LHCN-M2 (cell line): ENCODE measurements around the gene SLC22A23. TPM values are rescaled to one million over a fixed set of nuclear protein-coding genes. Genes with fewer than 3 reads are reported as not detected.
A peak's percentile ranks its signal among the peaks of the same experiment; 100 is the strongest.

ENCODE experiments used
- DNase-seq: peaks from one replicate; pipeline ENCODE4 v3.0.0-alpha.2; 2012; ENCODE audit warnings: low read depth
- total RNA-seq: library from RNA; depleted of rRNA; stranded (reverse); fragments of >200 nt; gene quantifications from 2 replicates; pipeline ENCODE4 v1.2.3, GENCODE V29; 2014

SLC22A23 gene
- total RNA-seq, 1 experiment from 2014 or later, result 1.6 TPM

DNA sequence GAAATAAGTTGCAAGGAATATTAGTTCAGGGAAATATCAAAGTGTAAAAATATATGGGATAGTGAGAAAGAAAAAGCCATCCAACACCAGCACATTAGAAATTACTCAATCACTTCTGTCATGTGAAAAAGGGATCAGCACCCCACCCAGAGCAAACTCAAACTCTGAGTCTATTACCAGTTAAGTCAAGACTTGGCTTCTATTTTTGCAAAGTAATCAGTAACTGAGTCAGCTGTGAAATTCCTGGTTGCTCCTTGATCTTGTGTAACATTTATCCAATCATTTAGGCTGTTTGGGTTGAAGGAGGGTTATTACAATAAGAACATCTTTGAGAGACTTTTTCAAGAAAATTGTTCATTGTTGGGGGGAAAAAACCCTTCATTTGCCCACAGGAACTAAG is 51.2 kb downstream of the SLC22A23 start:
- peak; percentile 48 for DNase-seq

DNA sequence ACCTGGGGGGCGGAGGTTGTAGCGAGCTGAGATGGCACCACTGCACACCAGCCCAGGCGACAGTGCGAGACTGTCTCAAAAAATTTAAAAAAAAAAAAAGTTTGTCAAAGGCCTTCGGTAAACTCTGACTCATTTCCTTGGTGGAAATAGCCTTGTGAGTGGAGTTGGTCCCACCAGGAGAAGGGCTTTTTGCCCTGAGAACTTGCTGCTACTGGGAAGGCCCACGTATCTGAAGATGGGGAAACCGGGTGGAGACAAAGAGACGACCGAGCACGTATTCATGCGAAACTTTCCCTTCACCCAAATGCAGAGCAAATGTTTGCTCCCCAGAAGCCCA is 51.7 kb downstream of the SLC22A23 start:
- DNase-seq, result no peak

DNA sequence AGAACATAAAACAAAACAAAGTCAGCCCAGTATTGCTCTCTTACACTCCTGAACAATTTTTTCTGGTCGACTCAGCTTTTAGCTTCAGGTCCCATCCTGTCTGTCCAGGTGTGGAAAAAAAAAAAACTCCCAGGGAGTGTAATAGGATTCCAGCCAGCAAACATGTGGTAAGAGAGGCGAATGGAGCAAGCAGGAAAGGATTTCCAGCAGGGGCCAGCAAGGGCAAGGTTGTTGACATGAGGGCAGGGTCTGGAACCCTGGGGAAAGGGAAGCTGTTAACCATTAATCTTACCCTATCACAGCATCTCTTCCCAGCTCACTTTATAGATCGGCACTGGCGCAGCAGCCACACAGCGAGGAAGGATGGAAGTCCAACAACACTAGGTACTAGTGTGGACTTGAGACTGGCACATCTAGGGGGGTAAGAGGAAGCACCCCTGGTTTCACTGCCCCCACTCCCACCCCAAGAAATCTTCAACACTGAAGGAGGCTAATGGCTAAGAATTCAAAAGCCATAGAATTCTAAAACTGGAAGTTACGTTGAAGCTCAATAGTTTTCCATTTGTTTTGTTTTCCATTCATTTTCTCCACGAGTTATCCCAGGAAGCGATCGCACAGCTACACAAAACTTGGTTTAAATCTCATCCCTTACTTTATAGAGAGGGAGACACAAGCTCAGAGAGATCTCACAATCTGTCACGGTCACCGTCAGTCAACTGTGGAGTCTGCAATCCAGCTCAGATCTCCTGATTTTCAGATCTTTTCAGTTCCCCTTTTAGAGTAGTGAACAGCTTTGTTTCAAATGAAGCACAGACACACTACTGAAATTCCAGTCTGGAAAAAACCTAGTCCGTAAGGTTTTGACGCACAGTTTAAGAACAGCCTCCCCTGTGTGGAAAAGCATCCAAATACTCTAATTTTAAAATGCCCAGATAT is 53.3 kb downstream of the SLC22A23 start:
- DNase-seq, result no peak

DNA sequence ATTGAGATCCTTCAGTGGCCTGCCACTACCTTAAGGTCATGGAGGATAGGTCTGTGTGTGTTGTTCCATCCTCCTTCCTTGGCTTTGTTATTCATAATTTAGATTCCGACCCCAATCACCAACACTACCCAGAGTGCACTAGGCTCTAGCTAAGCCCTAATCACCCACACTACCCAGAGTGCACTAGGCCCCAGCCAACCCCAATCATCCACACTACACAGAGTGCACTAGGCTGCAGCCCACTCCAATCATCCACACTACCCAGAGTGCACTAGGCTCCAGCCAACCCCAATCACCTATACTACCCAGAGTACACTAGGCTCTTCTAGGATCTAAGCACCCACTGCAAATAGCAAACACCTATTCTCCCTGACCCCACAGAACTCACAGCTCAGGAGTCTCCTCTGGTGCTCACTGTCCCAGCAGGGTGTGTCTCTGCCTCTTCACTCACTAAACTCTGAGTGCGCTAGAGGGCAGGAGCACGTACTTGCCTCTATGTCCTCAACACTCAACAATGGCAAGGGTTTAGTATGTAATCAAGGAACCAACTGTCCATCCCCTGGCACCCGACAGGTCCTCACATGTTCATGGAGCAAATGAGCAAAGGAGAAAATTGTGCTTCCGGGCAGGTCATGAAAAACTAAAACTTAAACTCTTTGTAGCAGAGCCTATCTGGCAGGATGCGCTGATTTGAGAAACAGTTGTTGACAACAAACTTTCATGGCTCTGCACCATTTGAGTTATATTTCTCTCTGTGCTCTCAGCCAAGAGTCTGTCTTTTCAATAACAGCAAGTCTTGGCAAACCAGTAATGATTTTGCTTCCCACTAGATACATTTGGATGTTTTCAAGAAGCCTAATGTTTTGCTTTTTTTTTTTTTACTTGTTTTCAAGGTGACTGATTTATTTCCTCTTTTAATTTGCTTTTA is 54.3 kb downstream of the SLC22A23 start:
- DNase-seq, result no peak

DNA sequence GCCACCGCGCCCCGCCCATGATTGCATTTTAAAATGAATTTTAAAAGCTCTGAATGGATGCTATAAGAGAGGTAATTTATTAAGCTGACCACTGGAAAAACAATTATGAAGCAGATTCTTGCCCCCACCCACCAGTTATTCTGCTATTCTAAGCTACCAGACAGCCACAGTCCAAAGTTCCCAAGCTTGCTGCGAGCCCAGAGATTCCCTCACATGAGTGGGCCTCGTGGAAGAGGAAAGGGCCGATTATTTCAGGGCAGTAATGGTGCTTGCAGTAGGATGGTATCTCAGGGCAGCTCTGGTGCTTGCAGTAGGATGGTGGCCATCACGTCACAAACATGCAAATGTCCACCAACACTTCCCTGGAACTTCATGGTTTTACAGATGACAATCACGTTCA is 56.7 kb downstream of the SLC22A23 start:
- DNase-seq, result no peak

DNA sequence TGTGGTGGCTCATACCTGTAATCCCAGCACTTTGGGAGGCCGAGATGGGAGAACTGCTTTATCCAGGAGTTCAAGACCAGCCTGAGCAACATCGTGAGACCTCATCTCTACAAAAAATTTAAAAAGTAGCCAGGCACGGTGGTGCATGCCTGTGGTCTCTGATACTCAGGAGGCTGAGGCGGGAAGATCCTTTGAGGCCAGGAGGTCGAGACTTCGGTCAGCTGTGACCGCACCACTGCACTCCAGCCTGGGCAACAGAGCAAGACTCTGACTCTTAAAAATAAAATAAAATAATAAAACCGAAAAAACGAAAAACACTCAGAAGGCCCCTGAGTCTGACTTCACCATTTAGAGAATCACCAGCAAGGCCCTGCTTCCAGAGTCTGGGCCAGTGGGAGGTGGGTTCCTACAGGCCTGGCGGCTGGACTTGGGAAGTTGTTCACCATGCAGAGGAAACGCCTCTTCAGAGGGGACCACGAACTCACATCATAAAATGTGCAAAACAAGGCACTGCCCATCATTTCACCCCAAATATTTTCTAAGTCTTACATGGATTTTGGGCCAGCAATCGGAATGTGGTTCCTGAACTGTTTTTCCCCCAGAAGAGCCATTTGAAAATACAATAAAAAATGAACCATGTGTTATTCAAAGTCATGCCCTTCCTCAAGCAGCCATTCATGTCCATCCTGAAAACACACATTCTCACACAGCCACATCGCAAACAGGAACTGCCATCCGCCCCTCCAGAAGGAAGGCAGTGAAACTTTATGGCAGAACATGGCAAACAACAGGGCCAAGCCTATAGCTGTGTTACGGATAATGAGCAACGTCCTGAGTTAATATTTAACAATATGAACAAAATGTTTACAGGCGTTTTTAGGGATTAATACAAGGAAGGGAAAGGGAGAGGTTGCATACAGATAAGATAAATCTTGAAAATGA is 57.8 kb downstream of the SLC22A23 start:
- no peak for DNase-seq

DNA sequence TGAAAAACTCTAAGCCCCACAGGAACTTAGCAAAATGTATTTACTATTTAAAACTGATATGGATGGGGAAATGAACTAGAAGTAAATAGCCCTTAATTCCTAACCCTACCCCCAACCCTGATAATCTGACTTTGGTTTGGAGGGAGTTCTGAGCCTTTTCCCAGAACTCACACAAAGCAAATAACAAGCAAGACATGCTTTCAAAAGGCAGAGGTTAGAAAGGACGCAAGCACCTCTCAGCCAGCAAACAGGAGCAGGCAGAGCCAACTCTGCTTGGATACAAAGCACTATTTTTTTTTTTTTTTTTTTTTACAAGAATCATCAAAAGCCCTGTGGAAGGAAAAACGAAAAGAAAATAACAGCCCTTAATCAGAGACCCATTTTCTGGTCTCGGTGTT is 58.7 kb downstream of the SLC22A23 start:
- no peak for DNase-seq

DNA sequence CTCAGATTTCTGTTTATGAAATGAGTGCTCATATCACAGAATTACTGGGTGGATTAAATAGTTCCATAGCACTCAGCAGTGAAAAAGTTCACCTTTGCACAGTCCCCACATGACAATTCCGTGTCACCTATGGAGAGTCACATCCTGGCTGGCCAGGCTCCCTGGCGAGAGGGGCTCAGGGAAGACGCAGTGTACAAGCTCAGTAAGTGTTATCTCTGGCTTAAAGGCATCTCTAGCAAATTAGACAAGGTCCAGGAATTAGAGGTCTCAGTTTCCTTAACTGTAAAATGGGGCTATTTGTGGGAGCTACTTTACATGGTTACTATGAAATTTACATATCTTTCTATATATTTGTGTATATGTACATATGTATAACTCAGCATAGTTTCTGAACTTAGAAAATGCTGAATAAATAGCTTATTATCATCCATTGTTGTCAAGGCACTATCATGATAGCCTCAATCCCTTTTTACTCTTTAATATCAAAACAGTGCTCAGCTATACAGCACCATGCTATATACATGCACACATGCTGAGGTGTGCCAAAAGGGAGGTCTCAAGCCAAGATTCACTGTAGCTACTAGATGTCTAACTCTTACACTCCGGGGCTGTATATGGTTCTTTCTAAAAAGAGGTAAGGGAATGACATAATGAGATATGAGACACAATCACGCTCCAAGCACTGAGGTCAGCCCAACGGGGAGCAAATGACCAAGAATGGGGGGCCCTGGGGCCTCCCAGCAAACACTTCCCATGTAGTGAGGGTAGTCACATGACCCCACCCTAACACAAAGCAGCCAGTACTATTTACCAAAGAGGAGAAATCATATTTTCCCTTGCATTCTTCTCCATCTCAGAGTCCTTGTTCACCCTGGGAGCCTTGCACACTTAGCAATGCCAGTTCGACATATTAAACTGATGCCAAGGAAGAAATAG is 59.4 kb downstream of the SLC22A23 start:
- no peak for DNase-seq

DNA sequence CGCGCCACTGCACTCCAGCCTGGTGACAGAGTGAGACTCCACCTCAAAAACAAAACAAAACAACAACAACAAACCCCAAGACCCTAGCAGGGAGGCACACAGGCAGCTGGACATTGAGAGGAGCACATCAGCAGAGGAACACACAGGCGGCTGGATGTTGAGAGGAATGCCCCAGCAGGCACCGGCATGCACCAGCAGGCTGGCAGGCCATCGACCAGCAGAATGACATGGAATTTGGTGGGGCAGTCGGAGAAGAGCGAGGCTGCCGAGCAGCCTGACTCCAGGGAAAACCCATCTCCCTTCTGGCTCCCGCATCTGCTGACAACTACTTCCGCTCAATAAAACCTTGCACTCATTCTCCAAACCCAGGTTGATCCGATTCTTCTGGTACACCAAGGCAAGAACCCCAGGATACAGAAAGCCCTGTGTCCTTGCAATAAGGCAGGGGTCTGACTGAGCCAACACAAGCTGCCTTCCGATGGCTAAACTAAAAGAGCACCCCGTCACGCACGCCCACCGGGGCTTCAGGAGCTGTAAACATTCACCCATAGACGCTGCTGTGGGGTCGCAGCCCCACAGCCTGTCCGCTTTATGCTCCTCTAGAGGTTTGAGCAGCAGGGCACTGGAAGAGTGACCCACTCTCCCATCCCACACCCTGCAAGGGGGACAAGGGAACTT is 60.2 kb downstream of the SLC22A23 start:
- no peak for DNase-seq

DNA sequence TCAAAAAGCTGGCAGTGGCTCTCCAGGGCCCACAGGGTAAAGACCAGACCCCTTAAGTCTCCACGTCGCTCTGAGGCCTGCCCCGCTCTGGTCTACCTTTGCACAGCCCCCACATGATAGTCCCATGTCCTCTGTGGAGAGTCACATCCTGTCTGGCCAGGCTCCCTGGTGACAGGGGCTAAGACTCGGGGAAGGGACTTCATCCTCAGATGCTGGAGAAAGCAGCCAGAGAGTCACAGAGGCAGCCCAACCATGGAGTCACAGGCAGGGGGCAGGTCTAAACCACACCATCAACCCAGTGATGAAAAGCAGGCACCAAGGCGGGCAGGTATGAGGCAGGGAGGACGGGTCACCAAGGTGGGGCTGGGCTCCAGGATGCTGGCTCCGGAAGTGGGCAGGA is 62.2 kb downstream of the SLC22A23 start:
- no peak for DNase-seq

DNA sequence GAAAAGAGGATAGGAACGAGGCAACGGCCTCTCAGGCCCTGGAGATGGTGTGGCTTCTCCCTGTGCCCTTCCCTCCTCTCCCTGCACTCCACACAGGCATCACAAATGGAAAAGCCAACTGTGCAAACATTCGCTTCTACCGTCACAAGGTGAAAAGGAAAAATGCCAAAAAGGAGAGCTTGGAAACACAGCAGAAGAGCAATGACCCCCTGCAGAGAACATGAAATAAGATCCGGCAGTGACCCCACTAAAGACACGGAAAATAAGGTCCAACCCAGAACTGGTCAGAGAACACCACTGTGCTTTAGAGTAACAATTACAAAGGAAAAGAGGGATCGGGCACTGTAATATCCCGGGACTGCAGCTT is 63.0 kb downstream of the SLC22A23 start:
- no peak for DNase-seq

DNA sequence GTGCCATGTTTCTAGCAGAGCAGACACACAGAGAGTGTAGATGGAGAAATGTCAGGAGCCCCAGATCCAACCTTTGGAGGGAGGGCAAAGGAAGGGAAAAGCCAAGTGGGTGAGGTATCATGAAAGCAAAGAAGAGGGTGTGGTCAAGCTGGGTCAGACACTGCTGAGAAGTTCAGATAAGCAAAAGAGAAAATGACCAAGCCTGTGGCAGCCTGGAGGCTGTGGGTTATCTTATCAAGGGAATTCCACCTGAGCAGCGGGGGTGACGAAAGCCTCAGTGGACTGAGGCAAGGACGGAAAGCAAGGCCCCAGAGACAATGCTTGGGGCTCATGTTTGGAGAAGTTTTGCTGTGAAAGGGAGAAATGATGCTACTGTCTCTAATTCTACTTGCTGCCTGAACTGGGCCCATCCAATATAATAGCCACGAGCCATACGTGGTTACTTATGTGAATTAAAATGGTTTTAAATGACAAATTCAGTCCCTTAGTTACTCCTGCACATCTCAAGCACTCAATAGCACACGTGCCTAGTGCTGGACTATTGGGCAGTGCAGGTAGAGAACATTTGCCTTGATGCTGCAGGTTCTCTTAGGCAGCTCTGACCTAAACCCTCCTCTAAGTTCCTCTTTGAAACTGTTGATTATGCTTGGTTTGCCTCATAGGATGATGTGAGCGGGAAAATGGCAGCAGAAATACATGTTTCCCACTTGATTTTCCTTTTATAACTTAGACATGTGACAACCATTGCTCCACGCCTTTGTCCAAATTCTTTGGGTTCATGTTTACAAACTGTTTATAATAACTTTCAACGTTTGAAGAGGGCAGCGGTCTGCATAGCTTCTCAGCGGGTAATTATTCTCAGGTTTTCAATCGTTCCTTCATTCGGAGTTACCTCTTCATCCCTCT is 63.7 kb downstream of the SLC22A23 start:
- no peak for DNase-seq

DNA sequence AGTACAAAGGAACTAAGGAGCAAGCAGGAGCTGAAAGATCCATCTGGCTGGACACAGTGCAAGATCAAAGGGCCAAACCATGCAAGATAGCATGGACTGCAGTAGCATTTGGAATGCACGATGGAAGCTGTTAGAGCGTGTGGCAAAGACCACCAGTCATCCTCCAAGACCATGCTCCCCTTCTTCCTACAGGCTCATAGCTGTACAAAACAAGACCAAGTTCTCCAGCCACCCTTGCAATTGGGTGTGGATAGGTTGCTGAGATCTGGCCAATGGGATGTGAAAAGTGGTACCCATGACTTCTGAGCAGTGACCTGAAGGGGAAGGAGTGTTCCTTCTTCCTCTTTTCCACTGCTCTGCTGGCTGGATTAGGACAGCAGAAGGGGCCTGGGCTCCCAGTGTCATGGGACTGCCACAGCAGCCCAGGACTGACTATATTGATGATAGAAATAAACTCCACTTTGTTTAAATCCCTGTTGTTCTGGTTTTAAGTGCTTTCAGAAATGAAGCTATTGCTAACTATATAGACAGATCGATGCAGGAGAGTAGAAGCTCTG is 64.9 kb downstream of the SLC22A23 start:
- no peak for DNase-seq

DNA sequence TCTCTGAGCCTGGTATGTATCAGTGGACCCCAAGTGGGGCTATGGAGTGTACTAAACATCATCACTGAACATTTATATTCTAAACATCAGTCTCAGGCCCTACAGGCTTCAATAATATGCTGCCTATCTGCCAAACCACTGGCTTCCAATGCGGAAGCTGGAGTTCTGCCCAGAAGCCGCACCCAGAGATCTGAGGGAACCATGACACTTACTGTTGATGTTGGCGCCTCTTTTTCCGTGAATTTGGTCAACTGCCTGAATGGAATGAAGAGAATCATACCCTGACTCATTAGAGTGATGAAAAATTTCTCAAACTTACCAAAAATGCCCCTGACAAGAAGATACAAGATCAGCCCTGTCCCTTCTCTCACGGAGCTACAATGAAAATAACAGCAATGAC is 66.2 kb downstream of the SLC22A23 start:
- DNase-seq, result peak; percentile 98

DNA sequence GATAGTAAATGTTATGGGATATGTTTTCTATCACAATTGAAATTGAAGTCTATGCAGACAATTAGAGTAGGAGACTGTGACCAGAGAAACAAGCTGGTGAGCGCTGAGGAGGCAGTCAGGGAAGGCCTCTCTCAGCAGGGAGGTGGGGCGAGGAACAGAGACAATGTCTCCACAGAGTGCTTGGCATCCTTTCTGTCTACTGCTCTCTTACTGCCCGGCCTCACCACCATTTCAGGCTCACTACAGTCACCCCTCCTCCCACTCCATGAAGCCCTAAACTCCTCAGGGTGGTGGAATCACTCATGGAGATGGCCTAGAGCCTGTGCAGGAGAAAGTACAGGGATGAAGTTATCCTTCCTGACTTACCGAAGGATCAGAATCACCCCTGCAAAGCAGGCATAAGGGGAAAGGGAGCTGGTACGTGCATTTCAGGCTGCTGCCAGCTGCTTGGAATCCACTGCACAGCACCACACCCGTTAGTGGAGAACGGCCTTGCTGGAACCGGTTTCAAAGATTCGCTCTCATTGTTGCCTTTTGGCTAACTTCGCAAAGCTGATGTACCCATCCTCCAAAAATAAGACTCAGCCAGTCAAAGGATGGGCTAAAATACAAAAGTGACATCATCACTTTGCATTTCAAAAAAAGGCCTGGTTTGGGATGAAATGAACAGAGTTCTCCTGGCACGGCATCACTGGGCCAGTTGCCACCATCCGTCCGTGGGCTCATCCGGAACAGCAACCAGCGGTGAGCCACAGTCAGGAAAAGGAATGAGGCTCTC is 67.3 kb downstream of the SLC22A23 start:
- DNase-seq, result peak; percentile 97

DNA sequence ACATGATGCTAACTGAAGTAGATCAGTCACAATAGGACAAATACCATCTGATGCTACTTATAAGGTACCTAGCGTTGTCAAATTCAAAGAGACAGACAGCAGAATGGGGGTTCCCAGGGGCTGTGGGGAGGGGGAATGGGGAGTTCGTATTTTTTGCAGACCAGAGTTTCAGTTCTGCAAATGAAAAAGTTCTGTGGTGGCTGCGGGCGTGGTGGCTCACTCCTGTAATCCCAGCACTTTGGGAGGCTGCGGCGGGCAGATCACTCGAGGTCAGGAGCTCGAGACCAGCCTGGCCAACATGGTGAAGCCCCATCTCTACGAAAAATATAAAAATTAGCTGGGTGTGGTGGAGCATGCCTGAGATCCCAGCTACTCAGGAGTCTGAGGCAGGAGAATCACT is 68.1 kb downstream of the SLC22A23 start:
- no peak for DNase-seq

DNA sequence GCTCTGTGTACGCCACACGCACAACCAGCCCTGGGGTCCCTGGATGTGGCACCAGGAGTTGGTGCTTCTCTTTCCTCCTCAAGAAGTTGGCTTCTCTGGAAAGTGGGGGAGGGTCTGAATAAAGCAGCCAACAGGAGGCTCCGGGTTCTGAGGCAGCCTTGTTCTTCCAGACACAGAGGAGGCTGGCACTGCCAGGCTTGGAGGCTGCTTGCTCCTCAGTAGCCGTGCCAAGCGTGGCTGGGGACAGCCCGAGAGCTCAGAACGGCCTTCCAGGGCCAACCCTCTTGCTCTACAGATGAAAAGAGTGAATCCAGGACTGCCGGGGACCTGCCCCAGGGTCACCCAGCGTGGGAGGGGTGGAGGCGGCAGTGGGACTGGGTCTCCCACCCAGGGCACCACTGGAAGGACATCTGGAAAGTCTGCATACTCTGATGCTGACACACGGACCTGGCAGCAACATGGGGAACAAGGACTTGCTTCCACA is 70.4 kb downstream of the SLC22A23 start:
- DNase-seq, result no peak
